GM12878 (cell line): ENCODE data around the gene TPM4. TPM values are rescaled to one million over a fixed set of nuclear protein-coding genes. Genes with fewer than 3 reads are reported as not detected.

Source experiments
- BACH1 ChIP-seq: fragments of 450-650 bp; IDR thresholded peaks from 2 replicates; pipeline ENCODE4 v1.6.1; 2017; ENCODE audit warnings: mild to moderate bottlenecking, borderline replicate concordance
- BCL3 ChIP-seq: IDR thresholded peaks from 2 replicates; pipeline ENCODE4 v1.6.1; 2011; ENCODE audit warnings: borderline replicate concordance, low read depth, mild to moderate bottlenecking, moderate library complexity, low read length; ENCODE audit not compliant: insufficient read depth, poor library complexity, severe bottlenecking
- EGR1 ChIP-seq, 2 experiments: IDR thresholded peaks; 1 replicate in 1 of 2; 2 replicates in 1 of 2; pipeline ENCODE4 v1.6.1; 2011 to 2012; ENCODE audit warnings: low read depth in 2 of 2, low read length in 2 of 2, borderline replicate concordance in 1 of 2, mild to moderate bottlenecking in 1 of 2, moderate library complexity in 1 of 2
- EZH2 ChIP-seq: IDR thresholded peaks from 2 replicates; pipeline ENCODE4 v1.6.1; 2012; ENCODE audit warnings: low read depth, mild to moderate bottlenecking, control low read depth, inconsistent platforms, low read length, borderline replicate concordance; ENCODE audit not compliant: control insufficient read depth
- IKZF1 ChIP-seq: fragments of 450-650 bp; conservative IDR thresholded peaks from 2 replicates; pipeline ENCODE4 v1.6.1; 2017; ENCODE audit warnings: antibody characterized with exemption, mild to moderate bottlenecking
- KAT2A ChIP-seq: conservative IDR thresholded peaks from 2 replicates; pipeline ENCODE4 v1.6.1; 2011; ENCODE audit warnings: low read depth, low read length; ENCODE audit not compliant: control insufficient read depth
- MLLT1 ChIP-seq: fragments of 450-650 bp; IDR thresholded peaks from 2 replicates; pipeline ENCODE4 v1.6.1; 2016; ENCODE audit warnings: mild to moderate bottlenecking
- NBN ChIP-seq: fragments of 450-650 bp; IDR thresholded peaks from 2 replicates; pipeline ENCODE4 v1.6.1; 2016
- NR2F1 ChIP-seq: fragments of 450-650 bp; conservative IDR thresholded peaks from 2 replicates; pipeline ENCODE4 v1.6.1; 2017; ENCODE audit warnings: mild to moderate bottlenecking
- PAX8 ChIP-seq: fragments of 450-650 bp; IDR thresholded peaks from 2 replicates; pipeline ENCODE4 v1.6.1; 2017; ENCODE audit warnings: mild to moderate bottlenecking, moderate library complexity
- POU2F2 ChIP-seq: IDR thresholded peaks from 3 replicates; pipeline ENCODE4 v1.6.1; 2011; ENCODE audit warnings: low read depth, mild to moderate bottlenecking, low read length, borderline replicate concordance
- RB1 ChIP-seq: fragments of 450-650 bp; formaldehyde crosslinking; IDR thresholded peaks from 2 replicates; pipeline ENCODE4 v1.6.1; 2017; ENCODE audit warnings: mild to moderate bottlenecking, borderline replicate concordance
- RELA ChIP-seq: fragments of 450-650 bp; IDR thresholded peaks from 2 replicates; pipeline ENCODE4 v1.8.0; 2014; ENCODE audit warnings: borderline replicate concordance; ENCODE audit not compliant: partially characterized antibody
- SMAD1 ChIP-seq: fragments of 450-650 bp; IDR thresholded peaks from 2 replicates; pipeline ENCODE4 v1.6.1; 2018; ENCODE audit warnings: mild to moderate bottlenecking, low read depth; ENCODE audit not compliant: partially characterized antibody
- SMARCA5 ChIP-seq: fragments of 450-650 bp; IDR thresholded peaks from 2 replicates; pipeline ENCODE4 v1.6.1; 2017; ENCODE audit warnings: mild to moderate bottlenecking
- SPI1 ChIP-seq: IDR thresholded peaks from 2 replicates; pipeline ENCODE4 v1.6.1; 2011; ENCODE audit warnings: low read depth, mild to moderate bottlenecking, low read length, moderate library complexity, borderline replicate concordance; ENCODE audit not compliant: insufficient read depth
- SUZ12 ChIP-seq: fragments of 200-600 bp; sonication (generic); IDR thresholded peaks from one replicate; pipeline ENCODE4 v1.6.1; 2018; ENCODE audit warnings: antibody characterized with exemption, mild to moderate bottlenecking; ENCODE audit not compliant: unreplicated experiment
- WRNIP1 ChIP-seq: IDR thresholded peaks from 2 replicates; pipeline ENCODE4 v1.6.1; 2011; ENCODE audit warnings: low read depth, low read length, improper control_type of control experiment, borderline replicate concordance
- ZBED1 ChIP-seq: IDR thresholded peaks from 2 replicates; pipeline ENCODE4 v1.6.1; 2016; ENCODE audit warnings: borderline replicate concordance
- ZBTB11 ChIP-seq: fragments of 450-650 bp; formaldehyde crosslinking; IDR thresholded peaks from 2 replicates; pipeline ENCODE4 v1.5.0; 2022; ENCODE audit warnings: mild to moderate bottlenecking, missing genetic modification characterization
- polyA plus RNA-seq, 11 experiments: library from polyadenylated mRNA; depleted of rRNA in 4 of 11; unstranded in 6 of 11; stranded (reverse) in 5 of 11; fragments of >200 nt; fragmentation: Nextera tagmentation in 4 of 11; fragmentation: Illumina TruSeq in 1 of 11; extraction: Ambion mirVana in 4 of 11; extraction: Trizol in 1 of 11; gene quantifications; 1 replicate in 1 of 11; 2 replicates in 10 of 11; pipeline versions ENCODE4 v1.2.1 to v1.2.3, GENCODE V29; 2011 to 2016; ENCODE audit warnings: inconsistent platforms in 2 of 11, missing spikeins in 2 of 11, low read depth in 1 of 11
- total RNA-seq, 4 experiments: library from RNA; depleted of rRNA in 3 of 4; stranded (reverse); fragments of >200 nt in 3 of 4; fragmentation: Illumina TruSeq in 1 of 4; extraction: Trizol in 1 of 4; gene quantifications; 2 replicates each; pipeline versions ENCODE4 v1.2.1 to v1.2.3, GENCODE V29; 2013 to 2021

Gene TPM4
- total and polyA plus RNA-seq, 10 of the 15 experiments (the other 5 are each of a cell fraction or from before 2014, with no cell fraction given), result 183 to 620 (median 407) TPM

- TF ChIP-seq BCL3, result peak; percentile 26
- TF ChIP-seq IKZF1, result peak; percentile 94
- TF ChIP-seq NBN, result peak; percentile 32; the same call in 1 of the 2 replicates
- TF ChIP-seq ZBED1, result no peak; the same call in 1 of the 2 replicates
- no peak for TF ChIP-seq MLLT1
- no peak for TF ChIP-seq RELA
- TF ChIP-seq SUZ12, result no peak
- TF ChIP-seq ZBTB11 (CRISPR knock-in tag), result no peak
- no peak for TF ChIP-seq EZH2
- TF ChIP-seq SMAD1, result no peak
- TF ChIP-seq KAT2A, result no peak
- peak; percentile 49; the same call in 1 of the 2 replicates for TF ChIP-seq RB1
- no peak for TF ChIP-seq PAX8
- peak; percentile 86 for TF ChIP-seq SMARCA5
- peak; percentile 70; the same call in 2 of the 3 replicates for TF ChIP-seq POU2F2
- peak in 1 of 2 experiments; percentile 85; a peak in 2 of 3 replicates for TF ChIP-seq EGR1 (IDR thresholded peaks at IDR 0.05; ENCODE audit: borderline replicate concordance in 1 of 2, low read depth in 2 of 2, low read length in 2 of 2)
- peak; percentile 64 for TF ChIP-seq NR2F1
- no peak for TF ChIP-seq WRNIP1
- TF ChIP-seq SPI1, result no peak
- TF ChIP-seq BACH1, result peak; percentile 89
Measured at GRCh38 chr19:16076154-16076957, at the start of gene TPM4 (continued).
